ENCODE measurements around the gene ANKRD7. TPM values are rescaled to one million over a fixed set of nuclear protein-coding genes. Genes with fewer than 3 reads are reported as not detected.

Gene ANKRD7
- total RNA-seq, 2 donors from 2014 or later: 0.79 to 1.1 TPM

- H3K36me3 ChIP-seq: no peaks in the 10 kb centered on the region
- TF ChIP-seq CTCF (IDR thresholded peaks at IDR 0.05): no peak
- no peaks in the 10 kb centered on the region for H3K4me1 ChIP-seq
- DNase-seq (ENCODE audit: low spot score): no peak
- H3K27ac ChIP-seq: no peak overlapping the region
- no peaks in the 10 kb centered on the region for H3K9me3 ChIP-seq
- H3K27me3 ChIP-seq: no peaks in the 10 kb centered on the region
- H3K4me3 ChIP-seq: no peak overlapping the region
Observed at GRCh38 chr7:118259115-118259514, 34.6 kb downstream of the ANKRD7 start.

- Histone ChIP-seq H3K9me3 (no peaks in the 10 kb centered on the region), H3K4me1 (no peaks in the 10 kb centered on the region), H3K4me3 (no peak overlapping the region), H3K27me3 (no peaks in the 10 kb centered on the region), H3K36me3 (no peaks in the 10 kb centered on the region), H3K27ac (no peak overlapping the region)
- DNase-seq (ENCODE audit: low spot score): no peak
- TF ChIP-seq CTCF (IDR thresholded peaks at IDR 0.05): no peak
Observed at GRCh38 chr7:118264836-118265235, 40.3 kb downstream of the ANKRD7 start.

DNA sequence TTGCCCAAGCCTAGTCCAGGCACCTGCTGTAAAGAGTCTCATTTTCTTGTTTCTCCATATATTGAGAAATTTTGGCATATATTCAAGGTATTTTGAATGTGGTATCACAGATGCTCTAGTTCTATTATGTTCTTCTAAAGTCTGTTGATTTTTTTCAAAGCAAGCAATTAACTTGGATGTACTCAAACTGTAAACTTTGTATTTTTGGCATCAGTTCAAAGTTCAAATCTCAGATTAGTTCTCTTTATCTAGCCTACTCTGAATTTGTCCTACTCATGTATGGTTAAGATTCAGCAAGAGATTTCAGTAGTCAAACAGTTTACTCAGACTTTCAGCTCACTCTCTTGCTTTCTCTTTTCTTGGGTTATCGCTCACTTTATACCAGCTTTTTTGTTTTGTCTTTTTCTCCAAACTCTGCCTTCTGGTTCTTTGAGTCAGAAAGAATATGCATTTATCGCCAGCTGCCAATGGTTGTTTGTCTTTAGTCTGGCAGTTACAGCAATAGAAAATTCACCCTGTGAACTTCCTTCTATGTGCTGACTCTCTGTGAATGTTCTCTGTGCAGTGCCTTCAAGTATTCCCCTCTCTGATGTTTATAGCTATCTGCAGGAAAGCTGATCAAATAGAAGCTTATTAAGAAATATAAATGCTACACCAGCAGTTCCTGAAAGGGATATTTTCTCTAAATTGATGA lies 56.0 kb downstream of the ANKRD7 start:
- Histone ChIP-seq H3K9me3 (no peaks in the 10 kb centered on the region), H3K36me3 (no peaks in the 10 kb centered on the region), H3K27ac (no peak overlapping the region), H3K4me3 (no peak overlapping the region), H3K4me1 (no peaks in the 10 kb centered on the region), H3K27me3 (no peaks in the 10 kb centered on the region)
- no peak for TF ChIP-seq CTCF (IDR thresholded peaks at IDR 0.05)
- no peak for DNase-seq (ENCODE audit: low spot score)

DNA sequence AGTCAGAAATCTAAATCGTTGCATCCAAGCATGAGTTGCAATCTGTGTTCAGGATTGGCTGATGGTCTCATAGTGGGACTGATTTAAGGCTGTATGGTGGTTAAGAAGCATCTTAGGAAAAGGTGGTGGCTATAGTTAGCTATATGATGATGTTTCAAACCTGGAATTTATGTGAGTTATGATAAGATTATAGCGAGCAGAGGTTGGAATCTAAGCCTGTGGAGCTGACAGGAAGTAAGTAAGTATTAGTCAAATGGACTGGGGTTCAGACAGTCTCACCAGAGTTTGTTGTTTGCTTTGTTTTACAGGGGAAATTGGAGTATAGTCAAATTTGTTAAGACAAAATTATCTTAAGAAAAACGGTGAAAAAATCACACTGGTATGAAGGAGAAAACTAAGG lies 56.7 kb downstream of the ANKRD7 start:
- Histone ChIP-seq H3K27me3 (no peaks in the 10 kb centered on the region), H3K36me3 (no peaks in the 10 kb centered on the region), H3K4me3 (no peak overlapping the region), H3K27ac (no peak overlapping the region), H3K9me3 (no peaks in the 10 kb centered on the region), H3K4me1 (no peaks in the 10 kb centered on the region)
- TF ChIP-seq CTCF (IDR thresholded peaks at IDR 0.05): no peak
- no peak for DNase-seq (ENCODE audit: low spot score)

GRCh38 chr7:118285358-118285757 lies 60.9 kb downstream of the ANKRD7 start:
- Histone ChIP-seq H3K4me3 (no peak overlapping the region), H3K9me3 (no peaks in the 10 kb centered on the region), H3K27ac (no peak overlapping the region), H3K36me3 (no peaks in the 10 kb centered on the region), H3K4me1 (no peaks in the 10 kb centered on the region), H3K27me3 (no peaks in the 10 kb centered on the region)
- no peak for DNase-seq (ENCODE audit: low spot score)
- no peak for TF ChIP-seq CTCF (IDR thresholded peaks at IDR 0.05)

DNA sequence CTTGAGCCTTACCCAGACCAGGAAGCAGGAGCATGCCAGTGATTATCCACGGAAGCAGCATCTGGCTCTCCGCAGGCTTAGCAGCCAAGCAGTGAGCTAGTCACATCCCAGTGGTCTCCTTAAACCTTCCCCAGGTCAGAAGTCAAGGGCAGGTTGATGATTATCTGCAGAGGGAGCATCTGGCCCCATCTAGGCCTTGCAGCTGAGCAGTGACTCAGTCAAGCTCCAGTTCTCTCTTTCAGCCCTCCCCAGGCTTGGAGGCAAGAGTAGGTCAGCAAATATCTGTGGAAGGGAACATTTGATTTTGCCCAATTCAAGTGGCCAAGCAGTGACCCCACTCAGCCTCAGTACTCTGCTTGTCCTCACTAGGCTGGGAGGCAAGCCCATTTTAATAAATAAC lies 61.6 kb downstream of the ANKRD7 start:
- Histone ChIP-seq H3K36me3 (no peaks in the 10 kb centered on the region), H3K4me3 (no peak overlapping the region), H3K4me1 (no peaks in the 10 kb centered on the region), H3K27me3 (no peaks in the 10 kb centered on the region), H3K9me3 (no peaks in the 10 kb centered on the region), H3K27ac (no peak overlapping the region)
- TF ChIP-seq CTCF (IDR thresholded peaks at IDR 0.05): no peak
- DNase-seq (ENCODE audit: low spot score): no peak

Measured in right atrium auricular region (tissue), 2 donors.